GM12878 (cell line): ENCODE measurements around the gene TMPRSS11D. TPM values are rescaled to one million over a fixed set of nuclear protein-coding genes. Genes with fewer than 3 reads are reported as not detected.

Experiments
- ATAC-seq: fragments of 200-7000 bp; cut with Tn5 transposase; 3 replicates; pipeline ENCODE4 v1.9.1; 2020; ENCODE audit warnings: mild to moderate bottlenecking, moderate library complexity
- BruUV-seq: library from RNA; stranded (reverse); fragments of 400-500 nt; replicated peaks from 2 replicates; lab custom pipeline; 2021; lab: Mats Ljungman, UMichigan
- CTCF ChIA-PET: fragments of 300-600 bp; sonication (Branson Sonifier 250); formaldehyde crosslinking; extraction: SDS; loops from one replicate; lab custom pipeline; 2021; ENCODE audit warnings: inconsistent platforms; lab: Yijun Ruan, JAX
- POLR2A ChIA-PET: fragments of 350-600 bp; formaldehyde crosslinking; extraction: SDS; loops from one replicate; lab custom pipeline; 2021; ENCODE audit warnings: inconsistent platforms; lab: Charles Lee
- RAD21 ChIA-PET: fragments of 300-600 bp; sonication (Branson Sonifier 250); formaldehyde crosslinking; loops from one replicate; lab custom pipeline; 2023; ENCODE audit warnings: antibody characterized with exemption; ENCODE audit not compliant: unreplicated experiment; lab: Charles Lee
- SMC1A ChIA-PET: fragments of 300-600 bp; sonication (Branson Sonifier 250); formaldehyde crosslinking; loops from one replicate; lab custom pipeline; 2023; ENCODE audit not compliant: unreplicated experiment, uncharacterized antibody; lab: Charles Lee
- DNase-seq: peaks from one replicate; pipeline ENCODE4 v3.0.0-alpha.2; 2011; ENCODE audit warnings: low read depth, low spot score
- FAIRE-seq: peaks from 3 replicates; lab custom pipeline; 2011; peaks lifted over from hg19 to GRCh38; lab: Jason Lieb, UNC
- H2AFZ ChIP-seq: 2 replicates; pipeline ENCODE4 v1.6.0; 2011; ENCODE audit warnings: low read depth, low read length, control low read depth; ENCODE audit not compliant: control insufficient read depth
- H3K27ac ChIP-seq: 2 replicates; pipeline ENCODE4 v1.5.1; 2011; ENCODE audit warnings: control low read depth; ENCODE audit not compliant: control insufficient read depth, insufficient read depth
- H3K27me3 ChIP-seq, 2 experiments: replicated peaks in 1 of 2; 2 replicates each; pipeline versions ENCODE4 v1.6.0 to v1.6.1; 2011; ENCODE audit warnings: low read length in 1 of 2; ENCODE audit not compliant: control insufficient read depth in 2 of 2, insufficient read depth in 2 of 2
- H3K36me3 ChIP-seq, 2 experiments: 2 replicates each; pipeline ENCODE4 v1.5.1; 2011; ENCODE audit warnings: low read length in 1 of 2; ENCODE audit not compliant: control insufficient read depth in 2 of 2, insufficient read depth in 2 of 2
- H3K4me1 ChIP-seq: 2 replicates; pipeline ENCODE4 v1.6.1; 2011; ENCODE audit warnings: mild to moderate bottlenecking, low read length, moderate library complexity, mixed read lengths; ENCODE audit not compliant: control insufficient read depth, insufficient read depth
- H3K4me2 ChIP-seq: 2 replicates; pipeline ENCODE4 v1.6.0; 2011; ENCODE audit warnings: control low read depth; ENCODE audit not compliant: control insufficient read depth, insufficient read depth
- H3K4me3 ChIP-seq: fragments of 200-600 bp; sonication (generic); 2 replicates; pipeline ENCODE4 v1.5.1; 2016
- H3K79me2 ChIP-seq: 2 replicates; pipeline ENCODE4 v1.6.0; 2011; ENCODE audit warnings: low read length; ENCODE audit not compliant: control insufficient read depth, insufficient read depth
- H3K9ac ChIP-seq: 2 replicates; pipeline ENCODE4 v1.8.0; 2011; ENCODE audit warnings: low read length, control low read depth, mixed read lengths; ENCODE audit not compliant: control insufficient read depth, insufficient read depth
- H3K9me3 ChIP-seq: replicated peaks from 3 replicates; pipeline ENCODE4 v1.5.1; 2011; ENCODE audit warnings: mild to moderate bottlenecking, low read length; ENCODE audit not compliant: control insufficient read depth, insufficient read depth
- H4K20me1 ChIP-seq: 2 replicates; pipeline ENCODE4 v1.6.0; 2011; ENCODE audit not compliant: control insufficient read depth, insufficient read depth
- BRCA1 ChIP-seq: IDR thresholded peaks from 2 replicates; pipeline ENCODE4 v1.6.1; 2011; ENCODE audit warnings: low read depth, low read length, improper control_type of control experiment
- CTCF ChIP-seq, 3 experiments: IDR thresholded peaks in 2 of 3; conservative IDR thresholded peaks in 1 of 3; 2 replicates each; pipeline ENCODE4 v1.5.1; 2011; ENCODE audit warnings: low read depth in 3 of 3, low read length in 3 of 3, mild to moderate bottlenecking in 3 of 3, control low read depth in 2 of 3, moderate library complexity in 2 of 3, inconsistent platforms in 1 of 3, mixed read lengths in 1 of 3; ENCODE audit not compliant: control insufficient read depth in 2 of 3, insufficient read depth in 1 of 3; ENCODE audit errors: extremely low read depth in 1 of 3
- GABPA ChIP-seq: IDR thresholded peaks from 2 replicates; pipeline ENCODE4 v1.6.1; 2014; ENCODE audit warnings: antibody characterized with exemption, low read depth, mild to moderate bottlenecking, inconsistent platforms
- IKZF1 ChIP-seq: fragments of 450-650 bp; conservative IDR thresholded peaks from 2 replicates; pipeline ENCODE4 v1.6.1; 2017; ENCODE audit warnings: antibody characterized with exemption, mild to moderate bottlenecking
- IKZF2 ChIP-seq, 2 experiments: fragments of 450-650 bp; IDR thresholded peaks; 2 replicates each; pipeline ENCODE4 v1.6.1; 2017; ENCODE audit warnings: mild to moderate bottlenecking in 2 of 2, moderate library complexity in 2 of 2
- MYB ChIP-seq: fragments of 150-350 bp; IDR thresholded peaks from 2 replicates; pipeline ENCODE4 v1.6.1; 2014; ENCODE audit warnings: mild to moderate bottlenecking, low read depth, low read length, borderline replicate concordance
- MYC ChIP-seq: IDR thresholded peaks from 2 replicates; pipeline ENCODE4 v1.6.1; 2011; ENCODE audit warnings: mild to moderate bottlenecking, low read length, moderate library complexity, inconsistent platforms; ENCODE audit not compliant: insufficient read depth, insufficient replicate concordance, insufficient read length, severe bottlenecking
- NFXL1 ChIP-seq: fragments of 450-650 bp; IDR thresholded peaks from 2 replicates; pipeline ENCODE4 v1.6.1; 2017; ENCODE audit warnings: antibody characterized with exemption, mild to moderate bottlenecking, borderline replicate concordance
- NFYA ChIP-seq: IDR thresholded peaks from 2 replicates; pipeline ENCODE4 v1.6.1; 2011; ENCODE audit warnings: low read depth, mild to moderate bottlenecking, low read length, improper control_type of control experiment, borderline replicate concordance
- RAD21 ChIP-seq: IDR thresholded peaks from 2 replicates; pipeline ENCODE4 v1.6.1; 2011; ENCODE audit warnings: mild to moderate bottlenecking, low read depth, low read length, moderate library complexity; ENCODE audit not compliant: insufficient read depth
- REST ChIP-seq: IDR thresholded peaks from 2 replicates; pipeline ENCODE4 v1.6.1; 2012; ENCODE audit warnings: mild to moderate bottlenecking, low read depth, low read length
- SMARCA5 ChIP-seq: fragments of 450-650 bp; IDR thresholded peaks from 2 replicates; pipeline ENCODE4 v1.6.1; 2017; ENCODE audit warnings: mild to moderate bottlenecking
- SMC3 ChIP-seq: IDR thresholded peaks from 2 replicates; pipeline ENCODE4 v1.6.1; 2011; ENCODE audit warnings: low read length, improper control_type of control experiment, borderline replicate concordance
- SRF ChIP-seq, 2 experiments: IDR thresholded peaks; 2 replicates each; pipeline ENCODE4 v1.6.1; 2011; ENCODE audit warnings: low read depth in 2 of 2, low read length in 2 of 2, mild to moderate bottlenecking in 1 of 2, moderate library complexity in 1 of 2
- YBX1 ChIP-seq: fragments of 450-650 bp; IDR thresholded peaks from 2 replicates; pipeline ENCODE4 v1.6.1; 2016; ENCODE audit warnings: antibody characterized with exemption
- ZBED1 ChIP-seq: IDR thresholded peaks from 2 replicates; pipeline ENCODE4 v1.6.1; 2016; ENCODE audit warnings: borderline replicate concordance
- ZBTB33 ChIP-seq: fragments of 450-650 bp; IDR thresholded peaks from 2 replicates; pipeline ENCODE4 v1.6.1; 2017; ENCODE audit warnings: mild to moderate bottlenecking
- ZNF274 ChIP-seq: IDR thresholded peaks from one replicate; pipeline ENCODE4 v1.8.0; 2011; ENCODE audit not compliant: insufficient read length, insufficient read depth
- in situ Hi-C: fragments of 300-500 bp; cut with MboI; formaldehyde crosslinking; loops from 9 replicates; pipeline ENCODE4 v1.14.3; 2018; ENCODE audit warnings: mixed read lengths
- intact Hi-C: fragments of 100-400 bp; cut with micrococcal nuclease; formaldehyde crosslinking; loops from one replicate; pipeline ENCODE4 v1.14.2; 2022; ENCODE audit not compliant: unreplicated experiment
- polyA plus RNA-seq, 11 experiments: library from polyadenylated mRNA; depleted of rRNA in 4 of 11; unstranded in 6 of 11; stranded (reverse) in 5 of 11; fragments of >200 nt; fragmentation: Nextera tagmentation in 4 of 11; fragmentation: Illumina TruSeq in 1 of 11; extraction: Ambion mirVana in 4 of 11; extraction: Trizol in 1 of 11; gene quantifications; 1 replicate in 1 of 11; 2 replicates in 10 of 11; pipeline versions ENCODE4 v1.2.1 to v1.2.3, GENCODE V29; 2011 to 2016; ENCODE audit warnings: inconsistent platforms in 2 of 11, missing spikeins in 2 of 11, low read depth in 1 of 11
- total RNA-seq, 4 experiments: library from RNA; depleted of rRNA in 3 of 4; stranded (reverse); fragments of >200 nt in 3 of 4; fragmentation: Illumina TruSeq in 1 of 4; extraction: Trizol in 1 of 4; gene quantifications; 2 replicates each; pipeline versions ENCODE4 v1.2.1 to v1.2.3, GENCODE V29; 2013 to 2021

Gene TMPRSS11D
- total and polyA plus RNA-seq, 10 of the 15 experiments (the other 5 are each of a cell fraction or from before 2014, with no cell fraction given) = not detected

- H3K27me3 ChIP-seq = no peaks in the 10 kb centered on the region
- ChIA-PET RAD21 (no interaction called here), POLR2A (no interaction called here), CTCF (interaction anchor here (1.2 kb wide), 1 partner anchor 304 kb away, joined by 3 read pairs; no protein-coding TSS in a partner anchor), SMC1A (no interaction called here)
- H3K27ac ChIP-seq = no peak overlapping the region
- no TSS peak for BruUV-seq
- no peak overlapping the region for H3K4me3 ChIP-seq
- H3K9ac ChIP-seq = no peak overlapping the region
- no peak for FAIRE-seq
- H3K9me3 ChIP-seq = no peaks in the 10 kb centered on the region
- in situ Hi-C loops = no loop called here
- no peak overlapping the region for H3K4me2 ChIP-seq
- DNase-seq = no peak
- H2AFZ ChIP-seq = no peak overlapping the region
- no peaks in the 10 kb centered on the region for H3K79me2 ChIP-seq
- intact Hi-C loops = loop anchor here (5.0 kb wide), 1 partner anchor 305 kb away; no protein-coding TSS in a partner anchor
- no peaks in the 10 kb centered on the region for H4K20me1 ChIP-seq
- no peaks in the 10 kb centered on the region for H3K36me3 ChIP-seq
- H3K4me1 ChIP-seq = no peaks in the 10 kb centered on the region
- peak; percentile 95 for ATAC-seq
- no peak for TF ChIP-seq IKZF2 (IDR thresholded peaks at IDR 0.05)
- no peak for TF ChIP-seq GABPA
- TF ChIP-seq IKZF1 = no peak
- TF ChIP-seq SMARCA5 = no peak
- no peak for TF ChIP-seq YBX1
- no peak for TF ChIP-seq SRF (IDR thresholded peaks at IDR 0.05; ENCODE audit: low read depth in 2 of 2, low read length in 2 of 2)
- no peak for TF ChIP-seq ZBED1
- TF ChIP-seq ZNF274 = no peak
- TF ChIP-seq NFYA = no peak
- TF ChIP-seq BRCA1 = no peak
- TF ChIP-seq ZBTB33 = no peak
- no peak for TF ChIP-seq REST
- TF ChIP-seq NFXL1 = no peak
- TF ChIP-seq CTCF (IDR thresholded peaks at IDR 0.05 in 2 of 3, conservative IDR thresholded peaks at IDR 0.05 in 1 of 3; ENCODE audit: control insufficient read depth in 2 of 3, extremely low read depth in 1 of 3, insufficient read depth in 1 of 3, low read depth in 3 of 3, low read length in 3 of 3) = peak; percentile 37 to 52 (median 47); a peak in 4 of 6 replicates
- TF ChIP-seq MYB = no peak
- no peak for TF ChIP-seq MYC
- TF ChIP-seq RAD21 = peak; percentile 24; the same call in 1 of the 2 replicates
- TF ChIP-seq SMC3 = peak; percentile 23; the same call in 1 of the 2 replicates
These were observed 11.9 kb downstream of the TMPRSS11D start for GRCh38 chr4:67871867-67872266.
